ENCODE data around the gene SLC66A1.
"Not testable (repeated sequence)": the region's sequence is repeated elsewhere in the genome, so short reads cannot be mapped to it uniquely, and the experiment has no call there.

Gene SLC66A1

GRCh38 chr1:19300211-19300610, 11.9 kb upstream of the SLC66A1 start:
- no peak overlapping the region for H3K27ac ChIP-seq
- TF ChIP-seq, protein P1, sequence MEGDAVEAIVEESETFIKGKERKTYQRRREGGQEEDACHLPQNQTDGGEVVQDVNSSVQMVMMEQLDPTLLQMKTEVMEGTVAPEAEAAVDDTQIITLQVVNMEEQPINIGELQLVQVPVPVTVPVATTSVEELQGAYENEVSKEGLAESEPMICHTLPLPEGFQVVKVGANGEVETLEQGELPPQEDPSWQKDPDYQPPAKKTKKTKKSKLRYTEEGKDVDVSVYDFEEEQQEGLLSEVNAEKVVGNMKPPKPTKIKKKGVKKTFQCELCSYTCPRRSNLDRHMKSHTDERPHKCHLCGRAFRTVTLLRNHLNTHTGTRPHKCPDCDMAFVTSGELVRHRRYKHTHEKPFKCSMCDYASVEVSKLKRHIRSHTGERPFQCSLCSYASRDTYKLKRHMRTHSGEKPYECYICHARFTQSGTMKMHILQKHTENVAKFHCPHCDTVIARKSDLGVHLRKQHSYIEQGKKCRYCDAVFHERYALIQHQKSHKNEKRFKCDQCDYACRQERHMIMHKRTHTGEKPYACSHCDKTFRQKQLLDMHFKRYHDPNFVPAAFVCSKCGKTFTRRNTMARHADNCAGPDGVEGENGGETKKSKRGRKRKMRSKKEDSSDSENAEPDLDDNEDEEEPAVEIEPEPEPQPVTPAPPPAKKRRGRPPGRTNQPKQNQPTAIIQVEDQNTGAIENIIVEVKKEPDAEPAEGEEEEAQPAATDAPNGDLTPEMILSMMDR (conservative IDR thresholded peaks at IDR 0.05): no peak

DNA sequence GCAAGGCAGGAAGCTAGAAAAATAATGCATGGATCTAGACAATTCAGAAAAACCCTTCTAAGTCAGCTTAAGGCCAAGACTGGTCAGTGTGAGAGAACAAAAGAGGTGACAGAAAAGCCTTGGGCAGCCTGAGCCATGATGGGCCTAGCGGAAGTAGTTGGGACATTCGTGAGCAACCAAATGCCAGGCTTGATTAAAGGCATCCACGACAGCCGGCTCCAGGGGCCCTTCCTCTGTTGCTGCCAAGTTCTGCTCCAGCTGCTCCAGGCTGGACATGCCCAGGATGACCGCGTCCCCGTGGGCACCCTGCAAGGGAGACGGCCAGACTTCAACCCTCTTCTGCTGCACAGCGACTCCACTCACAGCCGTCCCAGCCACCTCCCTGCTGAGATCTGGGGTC, 8.0 kb upstream of the SLC66A1 start:
- not testable (repeated sequence) for H3K27ac ChIP-seq

GRCh38 chr1:19305880-19306279, 6.2 kb upstream of the SLC66A1 start:
- no peak overlapping the region for H3K27ac ChIP-seq
- TF ChIP-seq, protein P1 (conservative IDR thresholded peaks at IDR 0.05): no peak

GRCh38 chr1:19306941-19307340, 5.2 kb upstream of the SLC66A1 start:
- TF ChIP-seq, protein P1 (conservative IDR thresholded peaks at IDR 0.05): no peak
- H3K27ac ChIP-seq: no peak overlapping the region

- TF ChIP-seq, protein P1 (conservative IDR thresholded peaks at IDR 0.05): no peak
These were observed 4.2 kb upstream of the SLC66A1 start for GRCh38 chr1:19307794-19308508.

GRCh38 chr1:19308509-19308907, 3.6 kb upstream of the SLC66A1 start:
- TF ChIP-seq, protein P1 (conservative IDR thresholded peaks at IDR 0.05): no peak
- no peak overlapping the region for H3K27ac ChIP-seq

More at GRCh38 chr1:19307794-19308508, 4.2 kb upstream of the SLC66A1 start:
- H3K27ac ChIP-seq: no peak overlapping the region

- H3K27ac ChIP-seq: no peak overlapping the region
- TF ChIP-seq, protein P1 (conservative IDR thresholded peaks at IDR 0.05): no peak
These were observed 2.9 kb upstream of the SLC66A1 start for GRCh38 chr1:19309123-19309813.

DNA sequence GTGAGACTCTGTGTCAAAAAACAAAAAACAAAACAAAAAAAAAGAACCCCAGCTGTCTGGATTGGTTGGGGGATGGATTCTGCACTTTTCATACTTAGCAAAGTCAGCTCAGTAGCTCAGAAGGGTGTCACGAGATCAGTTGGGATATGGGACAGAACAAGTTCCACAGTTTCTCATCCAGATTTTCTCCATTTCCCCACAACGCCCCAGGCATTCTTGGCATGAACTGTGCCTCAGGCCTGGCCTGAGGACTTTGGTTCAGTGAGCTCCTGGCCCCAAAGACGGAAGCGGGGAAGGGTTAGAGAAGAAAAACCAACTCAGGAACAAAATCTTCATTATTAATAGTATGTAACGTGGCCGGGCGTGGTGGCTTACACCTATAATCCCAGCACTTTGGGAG, 2.1 kb upstream of the SLC66A1 start:
- TF ChIP-seq, protein P1 (conservative IDR thresholded peaks at IDR 0.05): no peak
- H3K27ac ChIP-seq: no peak overlapping the region

All from VCaP (cell line).